Effector memory CD4-positive, alpha-beta T cell (primary cell): ENCODE measurements around the gene DYNLT1.
A peak's percentile ranks its signal among the peaks of the same experiment; 100 is the strongest.
"Not testable (repeated sequence)": the region's sequence is repeated elsewhere in the genome, so short reads cannot be mapped to it uniquely, and the experiment has no call there.

Experiments
- DNase-seq, 3 donors: peaks; one replicate each; pipeline ENCODE4 v3.0.0-alpha.2; 2020
- H3K27ac ChIP-seq: 2 replicates; pipeline ENCODE4 v1.7.0; 2013; ENCODE audit warnings: mild to moderate bottlenecking, low read length, moderate library complexity; ENCODE audit not compliant: insufficient read depth, poor library complexity, severe bottlenecking
- H3K27me3 ChIP-seq: replicated peaks from 2 replicates; pipeline ENCODE4 v1.7.0; 2013; ENCODE audit warnings: mild to moderate bottlenecking, low read length; ENCODE audit not compliant: insufficient read depth, control insufficient read depth, poor library complexity, severe bottlenecking
- H3K36me3 ChIP-seq: 2 replicates; pipeline ENCODE4 v1.7.0; 2013; ENCODE audit warnings: mild to moderate bottlenecking, low read length, moderate library complexity; ENCODE audit not compliant: control insufficient read depth, insufficient read depth
- H3K4me1 ChIP-seq: 2 replicates; pipeline ENCODE4 v1.7.0; 2013; ENCODE audit warnings: low read length, mild to moderate bottlenecking; ENCODE audit not compliant: control insufficient read depth, insufficient read depth, poor library complexity, severe bottlenecking
- H3K4me3 ChIP-seq: 2 replicates; pipeline ENCODE4 v1.7.0; 2013; ENCODE audit warnings: low read length, low read depth, mild to moderate bottlenecking; ENCODE audit not compliant: insufficient read depth, poor library complexity, severe bottlenecking
- H3K9me3 ChIP-seq: 2 replicates; pipeline ENCODE4 v1.7.0; 2013; ENCODE audit warnings: mild to moderate bottlenecking, low read length, moderate library complexity; ENCODE audit not compliant: control insufficient read depth

The DYNLT1 gene

GRCh38 chr6:158624684-158625682 lies 19.6 kb downstream of the DYNLT1 start:
- Histone ChIP-seq H3K4me1 (no peaks in the 10 kb centered on the region), H3K4me3 (no peak overlapping the region), H3K9me3 (no peaks in the 10 kb centered on the region), H3K27ac (peak overlapping the region; percentile 16), H3K27me3 (no peaks in the 10 kb centered on the region), H3K36me3 (peaks cover 63% of the 10 kb centered on the region)
- DNase-seq = no peak

GRCh38 chr6:158622545-158623190 lies 21.9 kb downstream of the DYNLT1 start:
- DNase-seq = no peak
- Histone ChIP-seq H3K27ac (no peak overlapping the region), H3K9me3 (no peaks in the 10 kb centered on the region)

GRCh38 chr6:158621694-158622544 lies 22.6 kb downstream of the DYNLT1 start:
- H3K27me3 ChIP-seq = no peaks in the 10 kb centered on the region
- DNase-seq = no peak
- peaks cover 41% of the 10 kb centered on the region for H3K36me3 ChIP-seq
- H3K4me1 ChIP-seq = no peaks in the 10 kb centered on the region
- H3K9me3 ChIP-seq = no peaks in the 10 kb centered on the region
- no peak overlapping the region for H3K4me3 ChIP-seq
- no peak overlapping the region for H3K27ac ChIP-seq

More at GRCh38 chr6:158622545-158623190, 21.9 kb downstream of the DYNLT1 start:
- no peaks in the 10 kb centered on the region for H3K4me1 ChIP-seq
- H3K36me3 ChIP-seq = peaks cover 49% of the 10 kb centered on the region
- H3K27me3 ChIP-seq = no peaks in the 10 kb centered on the region
- no peak overlapping the region for H3K4me3 ChIP-seq

GRCh38 chr6:158620963-158621693 lies 23.4 kb downstream of the DYNLT1 start:
- DNase-seq = no peak
- H3K27me3 ChIP-seq = no peaks in the 10 kb centered on the region
- no peaks in the 10 kb centered on the region for H3K9me3 ChIP-seq
- H3K27ac ChIP-seq = no peak overlapping the region
- no peaks in the 10 kb centered on the region for H3K4me1 ChIP-seq
- no peak overlapping the region for H3K4me3 ChIP-seq
- peaks cover 36% of the 10 kb centered on the region for H3K36me3 ChIP-seq

GRCh38 chr6:158619922-158620801 lies 24.4 kb downstream of the DYNLT1 start:
- Histone ChIP-seq H3K9me3 (no peaks in the 10 kb centered on the region), H3K27ac (no peak overlapping the region), H3K36me3 (peaks cover 27% of the 10 kb centered on the region), H3K27me3 (no peaks in the 10 kb centered on the region), H3K4me3 (no peak overlapping the region), H3K4me1 (no peaks in the 10 kb centered on the region)
- DNase-seq = no peak

- not testable (repeated sequence) for H3K27me3 ChIP-seq, H3K27ac ChIP-seq, H3K4me1 ChIP-seq, DNase-seq, H3K9me3 ChIP-seq, H3K4me3 ChIP-seq
- H3K36me3 ChIP-seq = peaks cover 18% of the 10 kb centered on the region
Observed at GRCh38 chr6:158618289-158618688, 26.3 kb downstream of the DYNLT1 start.

- not testable (repeated sequence) for H3K4me1 ChIP-seq, H3K27me3 ChIP-seq, DNase-seq, H3K9me3 ChIP-seq, H3K27ac ChIP-seq, H3K4me3 ChIP-seq
- peaks cover 28% of the 10 kb centered on the region for H3K36me3 ChIP-seq
Observed at GRCh38 chr6:158614606-158615005, 29.9 kb downstream of the DYNLT1 start.

- Histone ChIP-seq H3K4me1 (no peaks in the 10 kb centered on the region), H3K9me3 (no peaks in the 10 kb centered on the region), H3K36me3 (peaks cover 56% of the 10 kb centered on the region), H3K27ac (no peak overlapping the region), H3K4me3 (no peak overlapping the region), H3K27me3 (no peaks in the 10 kb centered on the region)
- DNase-seq = no peak
Observed at GRCh38 chr6:158611541-158612370, 32.8 kb downstream of the DYNLT1 start.
